GM12864 (cell line): Measurements from ENCODE around the gene FNDC3B.

Experiments used
- DNase-seq: peaks from one replicate; pipeline ENCODE4 v3.0.0-alpha.2; 2011; ENCODE audit warnings: low read depth
- H3K4me3 ChIP-seq: 2 replicates; pipeline ENCODE4 v1.5.1; 2011; ENCODE audit warnings: mild to moderate bottlenecking, low read depth, low read length, control low read depth
- TF ChIP-seq, protein P1 (sequence below): IDR thresholded peaks from 2 replicates; pipeline ENCODE4 v1.5.1; 2011; ENCODE audit warnings: low read depth, mild to moderate bottlenecking, moderate library complexity, low read length, control low read depth, inconsistent platforms; ENCODE audit errors: missing control alignments

Gene FNDC3B

DNA sequence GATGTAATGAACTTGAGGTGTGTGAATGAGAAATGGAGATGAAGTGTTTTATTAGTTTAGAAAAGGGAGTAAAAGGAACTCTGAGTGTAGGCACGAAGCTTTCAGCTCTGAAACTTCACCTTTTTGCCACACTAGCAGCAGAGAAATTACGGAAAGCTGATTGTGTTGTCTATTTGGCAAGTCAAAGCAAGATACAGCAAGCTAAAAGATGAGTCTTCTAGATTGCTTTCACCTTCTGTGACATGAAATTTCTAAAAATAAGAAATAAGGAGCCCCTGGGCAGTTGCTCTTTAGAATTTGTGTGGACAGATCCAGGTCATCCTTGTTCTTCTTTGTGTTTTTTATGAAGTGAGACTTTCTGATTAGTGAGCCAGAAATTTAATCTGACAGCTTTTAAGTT is 143.4 kb downstream of the FNDC3B start:
- TF ChIP-seq, protein P1, sequence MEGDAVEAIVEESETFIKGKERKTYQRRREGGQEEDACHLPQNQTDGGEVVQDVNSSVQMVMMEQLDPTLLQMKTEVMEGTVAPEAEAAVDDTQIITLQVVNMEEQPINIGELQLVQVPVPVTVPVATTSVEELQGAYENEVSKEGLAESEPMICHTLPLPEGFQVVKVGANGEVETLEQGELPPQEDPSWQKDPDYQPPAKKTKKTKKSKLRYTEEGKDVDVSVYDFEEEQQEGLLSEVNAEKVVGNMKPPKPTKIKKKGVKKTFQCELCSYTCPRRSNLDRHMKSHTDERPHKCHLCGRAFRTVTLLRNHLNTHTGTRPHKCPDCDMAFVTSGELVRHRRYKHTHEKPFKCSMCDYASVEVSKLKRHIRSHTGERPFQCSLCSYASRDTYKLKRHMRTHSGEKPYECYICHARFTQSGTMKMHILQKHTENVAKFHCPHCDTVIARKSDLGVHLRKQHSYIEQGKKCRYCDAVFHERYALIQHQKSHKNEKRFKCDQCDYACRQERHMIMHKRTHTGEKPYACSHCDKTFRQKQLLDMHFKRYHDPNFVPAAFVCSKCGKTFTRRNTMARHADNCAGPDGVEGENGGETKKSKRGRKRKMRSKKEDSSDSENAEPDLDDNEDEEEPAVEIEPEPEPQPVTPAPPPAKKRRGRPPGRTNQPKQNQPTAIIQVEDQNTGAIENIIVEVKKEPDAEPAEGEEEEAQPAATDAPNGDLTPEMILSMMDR = no peak
- H3K4me3 ChIP-seq = no peak overlapping the region
- DNase-seq = no peak

DNA sequence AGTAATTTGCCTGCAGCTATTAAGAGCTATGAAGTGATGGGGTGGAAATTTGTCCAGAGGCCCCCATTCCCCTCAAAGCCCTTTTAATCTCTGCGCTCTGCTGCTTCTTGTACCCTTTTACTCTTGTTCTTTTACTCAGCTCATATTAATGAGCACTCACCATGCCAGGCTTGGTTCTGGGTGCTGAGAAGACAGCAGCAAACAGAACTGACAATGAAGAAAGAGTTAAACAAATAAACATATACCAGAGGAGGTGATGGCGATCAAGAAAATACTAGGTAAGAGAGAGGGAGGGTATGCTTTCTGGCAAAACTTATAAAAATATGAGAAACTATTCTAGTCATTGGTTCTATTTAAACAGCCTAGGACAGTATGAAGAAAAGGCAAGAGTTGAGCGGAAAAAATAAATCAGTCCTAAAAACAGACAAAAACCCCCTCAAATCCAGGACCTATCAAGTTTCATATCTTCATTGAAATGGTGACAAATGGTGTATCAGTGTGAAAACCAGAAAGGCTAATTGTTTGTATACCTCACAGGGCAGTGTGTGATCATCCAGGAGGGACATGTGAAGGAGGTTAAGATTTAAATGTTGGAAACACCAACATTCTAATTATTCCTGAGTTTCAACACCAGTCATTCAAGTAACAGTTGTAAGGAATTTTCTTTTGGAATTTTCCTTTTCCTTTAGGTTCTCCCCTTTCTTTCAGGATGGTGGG is 144.9 kb downstream of the FNDC3B start:
- H3K4me3 ChIP-seq = no peak overlapping the region
- TF ChIP-seq, protein P1 = no peak
- DNase-seq = no peak

DNA sequence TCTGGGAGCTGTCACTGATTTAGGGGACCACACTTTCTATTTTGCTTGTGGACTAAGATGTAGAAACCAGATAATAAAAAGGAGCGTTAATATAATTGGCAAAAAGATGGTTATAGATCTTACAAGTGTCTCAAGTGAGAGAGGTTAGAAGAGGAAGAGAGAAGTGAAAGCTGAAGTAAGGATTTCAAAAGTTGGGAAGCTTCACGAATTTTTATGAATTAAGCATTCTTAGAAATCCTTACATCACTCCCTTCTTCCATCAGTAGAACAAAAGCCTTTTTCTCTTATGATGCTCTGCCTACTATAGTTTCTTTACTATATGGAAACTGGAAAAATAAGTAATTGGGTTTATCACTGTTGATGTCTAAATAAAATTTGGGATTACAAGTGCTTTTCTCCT is 146.5 kb downstream of the FNDC3B start:
- TF ChIP-seq, protein P1 = no peak
- DNase-seq = no peak
- H3K4me3 ChIP-seq = no peak overlapping the region

DNA sequence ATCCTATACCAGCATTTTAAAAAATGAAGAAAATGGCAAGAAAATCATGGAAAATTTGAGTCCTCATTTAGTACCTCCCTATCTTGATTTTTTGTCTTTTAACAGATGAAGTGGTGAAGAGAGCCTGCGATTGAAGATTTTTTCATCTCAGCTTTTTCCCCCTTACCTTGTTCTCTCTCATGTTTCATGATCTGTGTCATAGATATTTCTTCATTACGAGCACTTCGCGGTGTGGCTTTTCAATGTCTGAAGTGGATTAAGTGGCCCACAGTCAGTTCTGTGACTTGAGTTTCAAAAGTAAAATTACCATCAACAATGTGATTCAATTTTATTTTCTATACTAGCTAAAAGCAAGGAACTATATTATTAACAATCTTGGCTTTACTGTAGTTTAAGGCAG is 147.2 kb downstream of the FNDC3B start:
- DNase-seq = no peak
- TF ChIP-seq, protein P1 = no peak
- H3K4me3 ChIP-seq = no peak overlapping the region

DNA sequence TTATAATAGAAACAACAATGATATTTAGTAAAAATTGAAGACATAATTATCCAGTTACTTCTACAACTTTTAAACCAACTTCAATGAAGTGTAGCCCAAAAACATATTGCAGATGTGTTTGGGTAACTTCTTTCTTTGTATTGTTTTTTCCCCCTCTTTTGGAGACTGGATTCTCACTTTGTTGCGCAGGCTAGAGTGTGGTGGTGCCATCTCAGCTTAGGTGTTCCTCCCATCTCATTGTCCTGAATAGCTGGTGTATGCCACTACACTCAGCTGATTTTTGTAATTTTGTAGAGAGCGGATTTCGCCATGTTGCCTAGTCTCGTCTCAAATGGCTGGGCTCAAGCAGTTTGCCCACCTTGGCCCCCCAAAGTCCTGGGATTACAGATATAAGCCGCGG is 148.1 kb downstream of the FNDC3B start:
- TF ChIP-seq, protein P1 = no peak
- no peak overlapping the region for H3K4me3 ChIP-seq
- no peak for DNase-seq

DNA sequence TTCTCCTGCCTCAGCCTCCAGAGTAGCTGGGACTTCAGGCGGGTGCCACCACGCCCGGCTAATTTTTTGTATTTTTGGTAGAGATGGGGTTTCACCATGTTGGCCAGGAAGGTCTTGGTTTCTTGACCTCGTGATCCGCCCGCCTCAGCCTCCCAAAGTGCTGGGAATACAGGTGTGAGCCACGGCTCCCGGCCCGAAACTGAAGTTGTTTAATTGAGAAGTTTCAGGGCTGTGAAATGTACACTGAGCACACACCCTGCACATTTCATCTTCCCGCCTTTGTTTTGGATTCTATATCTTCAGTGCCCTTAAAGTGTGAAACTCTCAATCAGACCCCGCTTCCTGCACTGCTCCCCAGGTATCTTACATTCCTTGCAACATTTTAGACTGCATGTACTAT is 149.1 kb downstream of the FNDC3B start:
- TF ChIP-seq, protein P1 = no peak
- no peak for DNase-seq
- no peak overlapping the region for H3K4me3 ChIP-seq

DNA sequence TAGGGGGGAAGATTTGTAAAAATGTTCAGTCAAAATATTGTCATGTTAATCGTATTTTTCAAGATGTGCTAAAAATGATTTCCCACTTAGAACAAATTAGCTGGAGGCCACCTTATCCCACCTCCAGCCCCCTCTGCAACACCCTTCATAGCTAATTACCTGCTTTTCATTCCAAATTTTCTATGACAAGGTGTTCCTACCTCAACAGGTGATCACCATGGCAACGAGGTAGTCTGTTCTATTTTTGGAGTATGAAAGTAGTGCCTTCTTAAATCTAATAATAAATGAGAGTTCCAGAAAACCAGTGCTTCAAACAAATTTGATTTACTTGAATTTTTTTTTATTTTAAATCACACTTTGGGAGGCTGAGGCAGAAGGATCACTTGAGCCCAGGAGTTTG is 149.8 kb downstream of the FNDC3B start:
- no peak overlapping the region for H3K4me3 ChIP-seq
- TF ChIP-seq, protein P1 = no peak
- no peak for DNase-seq
